ENCODE measurements around the gene CUEDC2.

DNA sequence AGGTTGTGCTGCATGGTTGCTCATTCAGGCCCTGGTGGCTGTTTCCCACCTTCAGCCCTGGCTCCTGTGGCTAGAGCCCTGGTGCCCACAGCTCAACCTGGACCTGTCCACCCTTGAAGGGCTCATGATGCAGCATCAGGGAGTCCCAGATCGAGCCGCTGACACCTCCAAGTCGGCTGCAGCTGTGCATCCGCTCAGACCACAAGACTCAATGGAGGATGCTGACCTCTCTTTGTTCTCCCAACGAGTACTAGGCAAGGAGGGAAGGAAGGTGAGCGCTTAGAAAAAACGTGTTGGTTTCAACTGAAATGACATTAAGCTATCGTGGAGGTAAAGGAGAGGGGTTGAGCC is 28.4 kb upstream of the CUEDC2 start:
- TF ChIP-seq, protein P1, sequence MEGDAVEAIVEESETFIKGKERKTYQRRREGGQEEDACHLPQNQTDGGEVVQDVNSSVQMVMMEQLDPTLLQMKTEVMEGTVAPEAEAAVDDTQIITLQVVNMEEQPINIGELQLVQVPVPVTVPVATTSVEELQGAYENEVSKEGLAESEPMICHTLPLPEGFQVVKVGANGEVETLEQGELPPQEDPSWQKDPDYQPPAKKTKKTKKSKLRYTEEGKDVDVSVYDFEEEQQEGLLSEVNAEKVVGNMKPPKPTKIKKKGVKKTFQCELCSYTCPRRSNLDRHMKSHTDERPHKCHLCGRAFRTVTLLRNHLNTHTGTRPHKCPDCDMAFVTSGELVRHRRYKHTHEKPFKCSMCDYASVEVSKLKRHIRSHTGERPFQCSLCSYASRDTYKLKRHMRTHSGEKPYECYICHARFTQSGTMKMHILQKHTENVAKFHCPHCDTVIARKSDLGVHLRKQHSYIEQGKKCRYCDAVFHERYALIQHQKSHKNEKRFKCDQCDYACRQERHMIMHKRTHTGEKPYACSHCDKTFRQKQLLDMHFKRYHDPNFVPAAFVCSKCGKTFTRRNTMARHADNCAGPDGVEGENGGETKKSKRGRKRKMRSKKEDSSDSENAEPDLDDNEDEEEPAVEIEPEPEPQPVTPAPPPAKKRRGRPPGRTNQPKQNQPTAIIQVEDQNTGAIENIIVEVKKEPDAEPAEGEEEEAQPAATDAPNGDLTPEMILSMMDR (IDR thresholded peaks at IDR 0.05; ENCODE audit: insufficient read depth, low read length, poor library complexity, severe bottlenecking): no peak
- TF ChIP-seq EZH2phosphoT487 (conservative IDR thresholded peaks at IDR 0.05; ENCODE audit: low read length): no peak
